SKM-1 (cell line): Measurements from ENCODE around the gene PLS3.
"Not testable (repeated sequence)": the region's sequence is repeated elsewhere in the genome, so short reads cannot be mapped to it uniquely, and the experiment has no call there.

Experiments used
- DNase-seq: peaks from one replicate; lab custom pipeline; 2025; ENCODE audit not compliant: unreplicated experiment; lab: John Stamatoyannopoulos, UW

PLS3 gene

GRCh38 chrX:115603534-115604074 lies 42.6 kb downstream of the PLS3 start:
- DNase-seq, result no peak

DNA sequence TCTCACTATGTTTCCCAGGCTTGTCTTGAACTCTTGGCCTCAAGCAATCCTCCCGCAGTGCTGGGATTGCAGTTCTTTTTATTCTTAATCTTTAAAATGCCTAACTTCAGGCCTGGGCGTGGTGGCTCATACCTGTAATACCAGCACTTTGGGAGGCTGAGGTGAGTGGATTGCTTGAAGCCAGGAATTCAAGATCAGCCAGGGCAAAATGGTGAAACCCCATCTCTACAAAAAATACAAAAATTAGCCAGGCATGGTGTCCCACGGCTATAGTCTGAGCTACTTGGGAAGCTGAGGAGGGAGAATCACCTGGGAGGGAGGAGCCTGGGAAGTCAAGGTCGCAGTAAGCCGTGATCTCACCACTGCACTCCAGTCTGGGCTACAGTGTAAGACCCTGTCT lies 45.9 kb downstream of the PLS3 start:
- no peak for DNase-seq

GRCh38 chrX:115609621-115610020 lies 48.6 kb downstream of the PLS3 start:
- no peak for DNase-seq

GRCh38 chrX:115616943-115617563 lies 56.1 kb downstream of the PLS3 start:
- DNase-seq, result no peak

DNA sequence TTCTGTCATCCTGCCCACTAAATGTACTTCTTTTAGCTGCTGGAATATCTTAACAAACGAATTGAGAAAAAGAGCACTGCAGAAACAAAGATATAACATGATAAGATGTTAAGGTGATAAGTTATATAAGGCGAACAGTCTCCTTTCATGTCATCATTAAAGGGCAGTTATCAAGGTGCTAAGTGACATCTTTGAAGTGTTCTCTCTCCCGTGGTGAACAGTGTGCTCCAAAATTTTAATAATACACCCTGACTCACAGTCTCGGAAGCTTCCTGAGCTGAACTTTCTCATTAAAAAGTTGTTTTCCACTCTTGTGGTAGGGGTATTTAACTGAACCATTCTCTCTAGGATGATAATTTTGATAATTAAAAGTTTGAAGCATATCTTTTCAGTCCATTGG lies 61.6 kb downstream of the PLS3 start:
- no peak for DNase-seq

DNA sequence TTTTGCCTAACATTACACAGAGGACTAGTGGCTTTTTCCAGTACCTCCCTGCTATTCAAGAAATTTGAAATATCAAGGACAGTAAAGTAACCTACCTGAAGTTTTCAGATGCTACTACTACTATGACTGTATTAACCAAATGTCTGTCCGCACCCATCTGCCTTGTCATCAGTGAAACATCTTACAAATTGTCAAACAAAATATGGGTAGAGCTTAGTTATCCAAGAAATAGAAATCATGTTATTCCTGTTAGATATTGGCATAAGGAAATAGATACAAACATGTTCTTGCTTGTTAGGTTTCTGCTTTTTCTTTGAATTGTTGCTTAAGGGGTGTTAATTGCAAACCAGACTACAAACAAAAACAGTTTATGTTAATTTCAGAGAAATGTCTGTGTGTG lies 63.9 kb downstream of the PLS3 start:
- DNase-seq, result no peak

DNA sequence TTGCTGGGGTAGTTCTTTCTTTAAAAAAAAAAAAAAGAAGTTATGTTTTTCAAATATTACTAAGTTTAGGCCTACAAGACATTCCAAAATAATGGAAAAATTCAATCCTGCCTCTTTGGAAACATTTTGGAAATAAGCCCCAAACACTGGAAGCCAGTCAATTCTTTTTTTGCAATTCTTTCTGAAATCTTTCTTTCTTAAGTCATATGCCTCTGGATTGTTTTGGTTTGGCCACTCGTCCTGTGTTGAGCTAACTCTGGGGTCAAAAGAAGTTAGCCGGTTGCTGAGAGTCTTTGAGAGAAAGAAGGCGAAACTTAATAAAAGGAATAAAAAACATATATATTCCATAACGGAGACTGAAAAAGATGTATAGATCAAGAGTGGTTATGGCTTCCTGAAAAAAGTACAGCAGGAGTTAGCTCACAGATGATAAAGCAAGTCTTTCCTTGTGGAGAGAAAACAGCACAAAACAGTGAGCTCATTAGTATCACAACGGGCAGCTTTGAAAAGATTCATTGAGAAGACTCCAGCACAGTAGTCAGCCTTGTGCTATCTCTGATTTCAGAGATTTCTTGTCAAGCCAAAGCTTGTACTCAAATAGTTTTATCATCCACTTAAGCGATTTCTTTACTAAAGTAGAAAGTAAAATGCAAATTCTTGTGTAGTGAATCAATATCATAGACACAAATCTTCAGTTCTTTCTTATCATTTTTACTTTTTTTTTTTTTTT lies 64.8 kb downstream of the PLS3 start:
- no peak for DNase-seq

DNA sequence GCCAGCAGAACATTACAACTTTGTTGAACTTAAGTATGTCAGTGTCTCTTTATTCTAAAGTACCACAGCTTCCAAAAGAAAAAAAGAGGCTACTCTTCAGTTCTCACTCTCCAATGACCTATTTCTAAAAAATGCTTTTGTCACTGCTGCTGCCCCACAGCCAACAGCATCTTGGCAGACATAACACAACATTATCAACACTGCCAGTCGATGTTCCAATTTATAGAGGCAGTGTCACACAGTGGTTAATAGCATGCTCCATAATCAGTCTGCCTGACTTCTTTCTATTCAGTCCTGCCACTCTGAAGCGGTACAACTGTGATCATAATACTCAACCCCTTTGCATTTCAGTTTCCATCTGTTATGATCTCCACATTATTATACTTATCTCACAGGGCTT lies 69.2 kb downstream of the PLS3 start:
- no peak for DNase-seq

DNA sequence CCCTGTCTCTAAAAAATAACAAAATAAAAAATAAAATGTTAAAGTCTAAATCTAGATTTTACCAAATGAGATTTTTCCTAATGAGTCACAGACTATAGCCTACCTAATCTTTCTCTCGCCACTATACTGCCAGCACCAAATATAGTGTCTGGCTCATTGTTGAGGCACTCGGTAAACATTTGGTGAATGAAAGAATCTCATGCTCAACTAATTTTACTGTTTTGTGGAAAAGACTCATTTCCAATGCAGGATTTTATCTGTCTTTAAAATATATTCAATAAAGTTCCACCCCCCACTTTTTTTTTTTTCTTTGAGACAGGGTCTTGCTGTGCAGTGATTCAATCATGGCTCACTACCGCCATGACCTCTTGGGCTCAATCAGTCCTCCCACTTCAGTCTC lies 71.5 kb downstream of the PLS3 start:
- DNase-seq, result no peak

DNA sequence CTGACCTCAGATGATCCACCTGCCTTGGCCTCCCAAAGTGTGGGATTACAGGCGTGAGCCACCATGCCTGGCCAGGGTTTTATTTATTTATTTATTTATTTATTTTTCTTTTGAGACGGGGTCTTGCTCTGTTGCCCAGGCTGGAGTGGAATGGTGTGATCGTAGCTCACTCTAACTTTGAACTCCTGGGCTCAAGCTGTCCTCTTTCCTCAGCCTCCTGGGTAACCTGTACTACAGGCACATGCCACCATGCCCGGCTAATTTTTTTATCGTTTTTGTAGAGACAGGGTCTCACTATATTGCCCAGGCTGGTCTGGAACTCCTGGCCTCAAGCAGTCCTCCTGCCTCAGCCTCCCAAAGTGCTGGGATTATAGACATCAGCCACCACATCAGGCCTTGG lies 72.4 kb downstream of the PLS3 start:
- not testable (repeated sequence) for DNase-seq

- no peak for DNase-seq
These were observed 78.4 kb downstream of the PLS3 start for GRCh38 chrX:115639334-115639880.

DNA sequence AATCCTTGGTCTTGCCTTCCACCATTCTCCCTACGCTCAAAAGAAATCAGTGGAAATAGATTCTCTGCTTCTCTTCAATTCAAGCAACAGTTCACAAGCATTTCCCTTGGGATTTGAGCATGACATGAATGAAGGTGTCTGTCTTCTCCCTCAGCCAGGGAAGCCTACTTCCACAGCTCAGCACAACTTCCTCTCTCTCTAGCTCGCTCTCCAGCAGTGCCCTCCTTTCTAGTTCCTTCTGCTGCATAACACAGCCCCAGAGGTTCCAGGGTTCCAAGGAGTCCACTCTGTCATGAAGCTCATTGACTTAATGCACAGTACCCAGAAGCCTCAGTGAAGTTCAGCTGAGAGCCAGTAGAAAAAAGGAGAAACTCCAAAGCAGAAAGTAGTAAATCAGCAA lies 81.3 kb downstream of the PLS3 start:
- no peak for DNase-seq

- DNase-seq, result peak; percentile 20
These were observed 82.0 kb downstream of the PLS3 start for GRCh38 chrX:115642895-115643530.

- not testable (repeated sequence) for DNase-seq
These were observed 83.4 kb downstream of the PLS3 start for GRCh38 chrX:115644397-115644796.

- no peak for DNase-seq
These were observed 88.6 kb downstream of the PLS3 start for GRCh38 chrX:115649461-115650063.

- no peak for DNase-seq
These were observed 89.5 kb downstream of the PLS3 start for GRCh38 chrX:115650449-115650848.

DNA sequence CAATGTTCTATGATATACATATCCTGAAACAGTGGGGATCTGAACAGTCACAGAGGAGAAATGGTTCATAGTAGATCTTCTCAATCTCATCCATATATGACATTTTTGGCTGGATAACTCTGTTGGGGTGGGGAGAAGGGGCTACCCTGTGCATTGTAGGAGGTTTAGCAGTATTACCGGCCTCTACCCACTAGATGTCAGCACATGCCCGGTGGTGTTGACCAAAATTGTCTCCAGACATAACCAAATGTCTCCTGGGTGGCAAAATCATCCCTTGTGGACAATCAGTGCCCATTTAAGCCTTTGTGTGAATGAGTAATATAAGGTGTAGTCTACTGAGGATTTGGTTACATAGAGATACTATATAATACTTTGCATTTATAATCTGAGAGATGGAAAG lies 89.9 kb downstream of the PLS3 start:
- DNase-seq, result peak; percentile 3

DNA sequence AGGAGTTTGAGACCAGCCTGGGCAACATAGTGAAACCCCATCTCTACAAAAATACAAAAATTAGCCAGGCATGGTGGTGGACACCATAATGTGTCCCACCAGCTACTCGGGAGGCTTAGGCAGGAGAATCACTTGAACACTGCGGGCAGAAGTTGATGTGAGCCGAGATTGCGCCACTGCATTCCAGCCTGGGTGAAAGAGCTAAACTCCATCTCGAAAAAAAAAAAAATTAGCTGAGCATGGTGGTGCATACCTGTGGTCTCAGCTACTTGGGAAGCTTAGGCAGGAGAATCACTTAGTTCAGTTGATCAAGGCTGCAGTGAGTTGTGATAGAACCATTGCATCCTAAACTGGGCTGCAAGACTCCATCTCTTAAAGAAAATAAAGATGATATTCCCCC lies 91.2 kb downstream of the PLS3 start:
- DNase-seq, result no peak

- no peak for DNase-seq
These were observed 104.1 kb downstream of the PLS3 start for GRCh38 chrX:115665122-115665521.

- no peak for DNase-seq
These were observed 118.5 kb downstream of the PLS3 start for GRCh38 chrX:115679460-115679859.

DNA sequence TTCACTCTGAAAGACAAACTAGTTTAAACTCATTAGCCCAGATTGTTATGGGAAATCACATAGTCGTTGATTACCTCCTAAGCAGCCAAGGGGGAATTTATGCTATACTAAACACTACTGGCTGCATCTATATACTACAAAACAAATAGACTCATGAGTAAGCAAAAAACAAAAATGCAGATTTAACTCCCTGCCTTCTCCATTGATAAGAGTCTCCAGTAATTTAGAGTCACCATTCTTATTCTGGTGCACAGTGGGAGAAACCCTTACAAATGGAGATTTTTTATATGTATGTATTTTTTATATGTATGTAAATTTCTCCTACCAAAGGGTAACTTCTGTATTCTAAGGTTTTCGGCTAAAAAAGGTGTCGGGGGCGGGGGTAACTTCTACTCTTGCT lies 126.6 kb downstream of the PLS3 start:
- no peak for DNase-seq
